Measurements from ENCODE around the gene ESR1. TPM values are rescaled to one million over a fixed set of nuclear protein-coding genes. Genes with fewer than 3 reads are reported as not detected.
"Not testable (repeated sequence)": the region's sequence is repeated elsewhere in the genome, so short reads cannot be mapped to it uniquely, and the experiment has no call there.

ESR1 gene
- total RNA-seq, 2 experiments from 2014 or later = 0.38 to 0.79 TPM

- ChIA-PET CTCF (interaction anchor here (1.0 kb wide), 1 partner anchor 53 kb away, joined by 3 read pairs; no protein-coding TSS in a partner anchor), POLR2A (no interaction called here)
- DNase-seq (no peak), ATAC-seq (no peak)
- no peaks in the 10 kb centered on the region for H3K4me1 Mint-ChIP-seq (ENCODE audit: low read depth)
- H3K4me3 Mint-ChIP-seq = no peak overlapping the region
- H3K27me3 Mint-ChIP-seq = peaks cover 5% of the 10 kb centered on the region
- TF ChIP-seq CTCF (IDR thresholded peaks at IDR 0.05) = no peak
- H3K36me3 Mint-ChIP-seq (ENCODE audit: low read depth) = peaks cover 8% of the 10 kb centered on the region
- peaks cover 14% of the 10 kb centered on the region for H3K9me3 Mint-ChIP-seq
- H3K27ac Mint-ChIP-seq = no peak overlapping the region
- intact Hi-C loops (cut with micrococcal nuclease) = no loop called here
Measured at GRCh38 chr6:152071318-152071717, 263.8 kb downstream of the ESR1 start.

- H3K9me3 Mint-ChIP-seq = peaks cover 19% of the 10 kb centered on the region
- DNase-seq (no peak), ATAC-seq (no peak)
- POLR2A ChIA-PET = no interaction called here
- peaks cover 7% of the 10 kb centered on the region for H3K27me3 Mint-ChIP-seq
- intact Hi-C loops (cut with micrococcal nuclease) = no loop called here
- peaks cover 12% of the 10 kb centered on the region for H3K36me3 Mint-ChIP-seq (ENCODE audit: low read depth)
- no peak overlapping the region for H3K4me3 Mint-ChIP-seq
- CTCF ChIA-PET = no interaction called here
- no peak for TF ChIP-seq CTCF (IDR thresholded peaks at IDR 0.05)
- no peak overlapping the region for H3K27ac Mint-ChIP-seq
- H3K4me1 Mint-ChIP-seq (ENCODE audit: low read depth) = no peaks in the 10 kb centered on the region
Measured at GRCh38 chr6:152071843-152072242, 264.4 kb downstream of the ESR1 start.

- intact Hi-C loops (cut with micrococcal nuclease); ATAC-seq; DNase-seq; H3K27me3 Mint-ChIP-seq; CTCF ChIA-PET; H3K4me1 Mint-ChIP-seq (ENCODE audit: low read depth); H3K27ac Mint-ChIP-seq; POLR2A ChIA-PET; H3K4me3 Mint-ChIP-seq: not testable (repeated sequence)
- Mint-ChIP-seq H3K36me3 (ENCODE audit: low read depth) (peaks cover 12% of the 10 kb centered on the region), H3K9me3 (peaks cover 20% of the 10 kb centered on the region)
Measured at GRCh38 chr6:152076242-152076641, 268.8 kb downstream of the ESR1 start.

- TF ChIP-seq CTCF (IDR thresholded peaks at IDR 0.05) = no peak
- H3K4me3 Mint-ChIP-seq = no peak overlapping the region
- H3K27me3 Mint-ChIP-seq = peaks cover 9% of the 10 kb centered on the region
- ATAC-seq = no peak
- CTCF ChIA-PET = no interaction called here
- intact Hi-C loops (cut with micrococcal nuclease) = no loop called here
- no peak overlapping the region for H3K27ac Mint-ChIP-seq
- DNase-seq = no peak
- POLR2A ChIA-PET = no interaction called here
- H3K36me3 Mint-ChIP-seq (ENCODE audit: low read depth) = peaks cover 12% of the 10 kb centered on the region
- H3K4me1 Mint-ChIP-seq (ENCODE audit: low read depth) = no peaks in the 10 kb centered on the region
- peaks cover 20% of the 10 kb centered on the region for H3K9me3 Mint-ChIP-seq
Measured at GRCh38 chr6:152078001-152078400, 270.5 kb downstream of the ESR1 start.

- H3K4me1 Mint-ChIP-seq (ENCODE audit: low read depth) = no peaks in the 10 kb centered on the region
- peaks cover 20% of the 10 kb centered on the region for H3K9me3 Mint-ChIP-seq
- no peak overlapping the region for H3K4me3 Mint-ChIP-seq
- intact Hi-C loops (cut with micrococcal nuclease) = no loop called here
- ATAC-seq (no peak), DNase-seq (no peak)
- no peak for TF ChIP-seq CTCF (IDR thresholded peaks at IDR 0.05)
- CTCF ChIA-PET = interaction anchor here (0.7 kb wide), 1 partner anchor 18 kb away, joined by 3 read pairs; no protein-coding TSS in a partner anchor
- no peak overlapping the region for H3K27ac Mint-ChIP-seq
- POLR2A ChIA-PET = no interaction called here
- peaks cover 12% of the 10 kb centered on the region for H3K36me3 Mint-ChIP-seq (ENCODE audit: low read depth)
- H3K27me3 Mint-ChIP-seq = peaks cover 9% of the 10 kb centered on the region
Measured at GRCh38 chr6:152078804-152079203, 271.3 kb downstream of the ESR1 start.

GRCh38 chr6:152085451-152085921, 278.0 kb downstream of the ESR1 start:
- no peaks in the 10 kb centered on the region for H3K4me1 Mint-ChIP-seq (ENCODE audit: low read depth)
- ATAC-seq (no peak), DNase-seq (no peak)
- no peak overlapping the region for H3K27ac Mint-ChIP-seq
- CTCF ChIA-PET = interaction anchor here (0.8 kb wide), 1 partner anchor 40 kb away, joined by 4 read pairs; no protein-coding TSS in a partner anchor
- intact Hi-C loops (cut with micrococcal nuclease) = no loop called here
- H3K4me3 Mint-ChIP-seq = no peak overlapping the region
- no peak for TF ChIP-seq CTCF (IDR thresholded peaks at IDR 0.05)
- POLR2A ChIA-PET = no interaction called here
- no peaks in the 10 kb centered on the region for H3K36me3 Mint-ChIP-seq (ENCODE audit: low read depth)
- peaks cover 2% of the 10 kb centered on the region for H3K27me3 Mint-ChIP-seq
- H3K9me3 Mint-ChIP-seq = no peaks in the 10 kb centered on the region
